ENCODE measurements around the gene MAPRE3. TPM values are rescaled to one million over a fixed set of nuclear protein-coding genes. Genes with fewer than 3 reads are reported as not detected.

Gene MAPRE3
- total and polyA plus RNA-seq, 9 of the 15 experiments (the other 6 are each of a cell fraction or from before 2014, with no cell fraction given) = 0.70 to 43.2 (median 12.6) TPM

GRCh38 chr2:27050996-27051901, 80.8 kb downstream of the MAPRE3 start, which contains the start of gene AGBL5 (continued):
- TF ChIP-seq ZNF277 (CRISPR knock-in tag; IDR thresholded peaks at IDR 0.05; ENCODE audit: borderline replicate concordance) = no peak
- TF ChIP-seq PYGO2 (tag; IDR thresholded peaks at IDR 0.05) = no peak
- no peak for TF ChIP-seq CLOCK (CRISPR knock-in tag; IDR thresholded peaks at IDR 0.05; ENCODE audit: borderline replicate concordance)
- TF ChIP-seq SMARCC2 (IDR thresholded peaks at IDR 0.05; ENCODE audit: low read depth) = no peak
- TF ChIP-seq ZNF324 (CRISPR knock-in tag; IDR thresholded peaks at IDR 0.05) = no peak
- no peak for TF ChIP-seq ZNF318 (IDR thresholded peaks at IDR 0.05; ENCODE audit: borderline replicate concordance in 1 of 2, low read depth in 1 of 2)
- TF ChIP-seq TEAD4 (IDR thresholded peaks at IDR 0.05; ENCODE audit: low read length) = peak; percentile 64; the same call in 1 of the 2 replicates
- TF ChIP-seq TEAD4 (CRISPR knock-in tag; IDR thresholded peaks at IDR 0.05; ENCODE audit: borderline replicate concordance) = no peak
- peak; percentile 56 for TF ChIP-seq KDM5B (IDR thresholded peaks at IDR 0.05; ENCODE audit: insufficient replicate concordance, low read depth, low read length)
- TF ChIP-seq, protein P1, sequence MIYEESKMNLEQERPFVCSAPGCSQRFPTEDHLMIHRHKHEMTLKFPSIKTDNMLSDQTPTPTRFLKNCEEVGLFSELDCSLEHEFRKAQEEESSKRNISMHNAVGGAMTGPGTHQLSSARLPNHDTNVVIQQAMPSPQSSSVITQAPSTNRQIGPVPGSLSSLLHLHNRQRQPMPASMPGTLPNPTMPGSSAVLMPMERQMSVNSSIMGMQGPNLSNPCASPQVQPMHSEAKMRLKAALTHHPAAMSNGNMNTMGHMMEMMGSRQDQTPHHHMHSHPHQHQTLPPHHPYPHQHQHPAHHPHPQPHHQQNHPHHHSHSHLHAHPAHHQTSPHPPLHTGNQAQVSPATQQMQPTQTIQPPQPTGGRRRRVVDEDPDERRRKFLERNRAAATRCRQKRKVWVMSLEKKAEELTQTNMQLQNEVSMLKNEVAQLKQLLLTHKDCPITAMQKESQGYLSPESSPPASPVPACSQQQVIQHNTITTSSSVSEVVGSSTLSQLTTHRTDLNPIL (CRISPR knock-in tag; IDR thresholded peaks at IDR 0.05) = no peak; the same call in 1 of the 2 replicates

Measured in K562 (cell line).